Activated gamma-delta T cell treated with Interleukin-2 at 50 U/mL for 16 hours (primary cell): ENCODE results near the gene LTBR.

ENCODE experiments used
- DNase-seq: peaks from one replicate; pipeline ENCODE4 v3.0.0-alpha.2; 2020

The LTBR gene

DNA sequence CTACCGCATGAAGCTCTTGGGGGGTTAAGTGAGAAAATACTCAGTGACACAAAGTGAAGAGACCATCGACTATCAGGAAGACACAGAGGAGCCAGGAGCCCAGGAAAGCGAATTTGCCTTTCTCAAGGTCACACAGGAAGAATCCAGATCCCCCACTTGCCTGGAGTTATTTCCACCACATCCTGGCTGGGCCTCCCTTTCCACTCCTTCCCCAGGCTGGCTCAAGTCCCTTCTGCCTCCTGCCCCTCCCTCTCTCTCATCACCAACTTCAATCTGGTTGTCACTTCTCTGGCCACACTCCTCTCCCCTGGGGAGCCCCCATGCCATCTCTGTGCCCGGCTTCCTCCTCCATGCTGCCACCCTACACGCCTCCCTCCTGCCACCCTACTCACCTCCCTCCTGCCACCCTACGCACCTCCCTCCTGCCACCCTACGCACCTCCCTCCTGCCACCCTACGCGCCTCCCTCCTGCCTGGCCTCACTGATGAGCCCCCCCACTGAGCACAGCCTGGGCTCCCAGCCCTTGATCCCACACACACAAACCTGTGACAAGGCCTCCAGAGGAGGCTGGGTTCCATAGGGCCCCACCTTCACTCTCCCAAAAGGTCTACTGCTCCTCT lies 14.9 kb upstream of the LTBR start:
- DNase-seq: no peak

- no peak for DNase-seq
These were observed 13.9 kb upstream of the LTBR start for GRCh38 chr12:6369916-6370575.

GRCh38 chr12:6370576-6370935 lies 13.4 kb upstream of the LTBR start:
- no peak for DNase-seq

- no peak for DNase-seq
These were observed 12.8 kb upstream of the LTBR start for GRCh38 chr12:6370994-6371754.

GRCh38 chr12:6372403-6373003 lies 11.5 kb upstream of the LTBR start:
- no peak for DNase-seq

DNA sequence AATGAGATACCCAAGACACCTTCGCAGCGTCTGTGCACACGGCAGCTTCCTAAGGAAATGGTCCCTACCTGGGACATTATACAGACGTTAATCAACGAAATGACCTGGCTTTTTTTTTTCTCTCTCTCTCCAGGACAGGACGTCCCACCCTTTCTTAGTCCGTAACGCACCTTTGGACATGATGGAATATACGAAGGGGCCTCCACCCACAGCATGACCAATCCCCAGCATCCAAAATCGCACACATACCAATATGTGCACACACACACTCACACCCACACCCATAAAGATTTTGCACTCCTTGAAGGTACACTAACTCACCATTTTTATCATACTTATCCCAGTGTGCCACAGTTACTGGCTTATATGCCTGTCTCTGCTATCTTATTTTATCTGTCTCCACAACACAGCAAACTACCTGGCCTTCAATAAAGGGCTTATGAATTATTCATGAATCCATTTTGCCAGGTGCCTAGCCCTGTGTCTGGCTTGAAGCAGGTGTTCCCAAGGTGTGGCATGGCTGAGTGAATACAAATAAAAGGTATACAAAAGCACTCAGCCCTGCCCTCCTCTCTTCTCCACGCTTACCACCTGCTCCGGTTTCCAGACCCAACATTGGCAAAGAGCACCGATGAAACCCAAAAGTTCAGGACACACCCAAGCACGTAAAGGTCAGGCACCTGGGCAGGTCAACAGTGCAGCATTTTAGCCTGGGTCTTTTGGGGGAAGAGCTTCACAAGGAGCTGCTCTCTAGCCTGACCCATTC lies 10.8 kb upstream of the LTBR start:
- no peak for DNase-seq

DNA sequence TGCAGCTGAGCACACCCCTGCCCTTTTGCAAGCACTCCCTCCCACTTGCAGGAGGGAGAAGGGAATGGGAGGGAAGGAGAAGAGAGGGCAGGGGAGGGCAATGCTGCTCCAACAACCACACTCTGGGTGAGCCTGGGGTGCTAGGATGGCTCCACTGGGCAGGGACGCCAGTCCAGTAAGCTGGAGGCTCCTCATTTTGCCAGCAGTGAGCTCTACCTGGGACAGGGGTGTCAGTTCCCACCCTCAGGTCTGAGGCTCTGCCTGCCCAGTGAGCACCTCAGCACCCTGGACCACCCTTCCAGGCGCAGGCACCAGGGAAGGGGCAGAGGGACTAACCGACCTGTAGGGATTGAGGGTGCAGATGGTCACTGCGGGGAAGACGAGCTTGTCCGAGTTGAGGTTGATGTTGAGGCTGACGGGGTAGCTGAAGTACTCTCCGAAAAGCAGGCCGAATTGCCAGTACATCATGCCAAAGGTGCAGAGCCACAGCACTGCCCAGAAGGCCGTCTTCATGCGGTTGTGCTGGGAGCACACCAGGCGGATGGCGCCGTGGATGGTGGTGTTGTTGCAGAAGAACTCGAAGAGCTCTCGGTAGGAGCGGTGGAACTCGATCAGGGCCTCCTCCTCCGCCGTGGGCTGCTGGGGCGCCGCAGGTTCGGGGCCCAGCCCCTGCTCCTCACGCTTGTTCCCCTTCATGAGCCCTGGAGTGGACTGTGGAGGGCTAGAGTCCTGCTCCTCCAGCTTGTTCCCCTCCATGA lies 9.8 kb upstream of the LTBR start:
- DNase-seq: no peak

- no peak for DNase-seq
These were observed 9.2 kb upstream of the LTBR start for GRCh38 chr12:6374786-6375160.

DNA sequence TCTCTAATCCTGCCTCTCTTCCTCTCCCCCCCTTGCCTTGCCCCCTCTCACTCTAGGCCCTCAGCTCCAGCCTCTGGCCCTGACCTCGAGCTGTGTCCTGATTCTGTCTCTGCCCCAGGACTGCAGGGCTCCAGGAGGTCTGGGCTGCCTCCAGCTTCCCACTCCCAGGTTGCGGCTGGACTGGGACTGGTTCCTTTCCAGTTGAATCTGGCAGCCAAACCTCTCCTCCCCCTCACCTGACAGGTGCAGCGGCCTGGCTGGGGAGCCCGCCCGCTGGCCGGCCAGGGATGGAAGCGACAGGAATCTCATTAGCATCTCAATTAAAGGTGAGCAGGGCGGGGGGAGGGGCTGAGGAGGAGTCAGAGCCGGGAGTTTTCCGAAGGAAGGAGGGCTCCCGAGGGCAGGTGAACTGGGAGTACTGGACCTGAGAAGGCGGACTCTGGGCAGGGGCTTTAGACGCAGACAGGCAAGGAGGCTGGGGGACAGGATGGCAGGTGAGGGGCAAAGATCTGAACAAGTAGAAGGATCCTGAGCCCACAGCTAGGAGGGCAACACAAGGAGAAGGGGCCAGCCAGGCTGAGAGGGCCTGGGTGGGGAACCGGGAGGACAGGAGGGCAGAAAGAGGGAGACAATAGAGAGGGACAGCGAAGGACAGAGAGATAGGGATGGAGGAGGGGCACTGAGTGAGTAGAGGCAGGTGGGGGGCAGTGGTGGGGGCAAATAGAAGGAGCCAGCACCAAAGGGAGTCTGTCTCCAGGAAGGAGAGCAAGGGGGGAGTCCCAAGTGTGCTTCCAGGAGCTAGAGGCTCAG lies 8.5 kb upstream of the LTBR start, which contains the start of gene SCNN1A:
Gene SCNN1A, minus strand, starts transcription at position 295 of the 810 bp plus-strand sequence. CDS start 780 bp downstream, outside the sequence.
- no peak for DNase-seq

GRCh38 chr12:6376079-6376869 lies 7.7 kb upstream of the LTBR start:
- DNase-seq: no peak

- DNase-seq: no peak
These were observed 6.9 kb upstream of the LTBR start for GRCh38 chr12:6376870-6377666.

GRCh38 chr12:6377667-6377994 lies 6.3 kb upstream of the LTBR start:
- DNase-seq: no peak

DNA sequence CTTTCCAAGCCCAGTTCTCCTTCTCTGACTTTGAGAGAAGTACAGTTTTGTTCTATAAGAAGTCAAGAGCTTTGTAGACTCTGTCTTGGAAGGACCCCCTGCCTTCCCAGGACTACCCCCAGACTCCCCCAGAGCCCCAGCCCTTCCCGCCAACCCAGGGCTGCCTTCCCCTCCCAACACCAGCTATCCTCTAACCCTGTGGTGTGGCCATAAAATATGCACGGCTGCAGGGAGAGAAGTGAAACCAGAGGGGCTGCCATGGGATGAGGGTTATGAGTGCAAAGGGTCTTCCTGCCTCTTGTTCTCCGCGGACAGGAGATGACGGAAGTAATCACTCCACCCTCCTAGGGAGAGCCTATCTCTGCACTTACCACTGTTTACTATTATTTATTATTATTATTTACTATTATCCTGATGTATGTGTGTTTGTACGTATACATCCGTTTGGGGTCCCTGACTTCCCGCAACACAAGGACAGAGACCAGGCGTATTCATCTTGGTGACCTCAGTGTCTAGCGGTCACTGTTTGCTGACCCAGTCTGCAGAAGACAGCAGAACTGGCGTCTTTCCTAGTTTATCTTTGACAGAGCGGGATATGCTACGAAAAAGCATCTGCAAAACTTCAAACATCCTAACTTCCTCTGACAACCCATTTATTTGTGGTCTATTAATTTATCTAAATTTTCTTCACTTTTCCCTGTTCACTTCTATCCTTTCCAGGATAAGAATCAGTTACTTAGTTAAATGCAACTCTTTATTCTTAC lies 5.1 kb upstream of the LTBR start:
- no peak for DNase-seq

DNA sequence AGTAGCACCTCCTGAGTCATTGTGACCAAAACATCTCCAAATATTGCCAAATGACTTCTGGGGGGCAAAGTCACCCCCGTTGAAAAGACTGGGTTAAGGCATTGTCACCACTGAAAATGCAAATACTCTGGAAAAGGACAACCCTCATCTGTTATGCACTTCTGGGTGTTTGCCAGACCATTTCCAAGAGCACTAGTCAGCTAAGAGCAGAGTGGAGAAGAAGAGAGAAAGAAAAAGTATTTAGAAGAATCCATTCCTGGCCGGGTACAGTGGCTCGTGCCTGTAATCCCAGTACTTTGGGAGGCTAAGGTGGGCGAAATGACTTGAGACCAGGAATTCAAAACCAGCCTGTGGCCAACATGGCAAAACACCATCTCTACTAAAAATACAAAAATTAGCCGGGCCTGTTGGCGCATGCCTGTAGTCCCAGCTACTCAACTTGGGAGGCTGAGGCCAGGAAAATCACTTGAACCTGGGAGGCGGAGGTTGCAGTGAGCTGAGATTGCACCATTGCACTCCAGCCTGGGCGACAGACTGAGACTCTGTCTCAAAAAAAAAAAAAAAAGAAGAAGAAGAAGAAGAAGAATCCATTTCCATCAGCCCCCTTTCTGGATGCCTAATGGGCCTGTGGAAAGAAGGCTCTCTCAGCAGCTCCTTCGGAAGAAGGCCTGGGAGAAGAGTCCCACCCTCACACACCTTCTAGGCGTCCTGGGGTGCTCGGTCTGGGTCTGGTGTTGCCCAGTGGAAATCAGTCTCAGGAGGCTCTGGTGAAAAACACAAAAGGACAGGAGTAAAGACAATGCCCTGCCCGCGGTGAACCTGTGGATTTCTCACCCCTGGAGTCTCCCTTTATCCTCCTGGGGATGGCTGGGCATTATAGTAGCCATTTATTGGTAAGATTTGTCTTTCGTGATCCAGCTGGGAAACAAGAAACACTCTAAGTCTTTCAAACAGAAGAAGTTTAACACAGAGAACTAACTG lies 3.5 kb upstream of the LTBR start:
- DNase-seq: no peak

DNA sequence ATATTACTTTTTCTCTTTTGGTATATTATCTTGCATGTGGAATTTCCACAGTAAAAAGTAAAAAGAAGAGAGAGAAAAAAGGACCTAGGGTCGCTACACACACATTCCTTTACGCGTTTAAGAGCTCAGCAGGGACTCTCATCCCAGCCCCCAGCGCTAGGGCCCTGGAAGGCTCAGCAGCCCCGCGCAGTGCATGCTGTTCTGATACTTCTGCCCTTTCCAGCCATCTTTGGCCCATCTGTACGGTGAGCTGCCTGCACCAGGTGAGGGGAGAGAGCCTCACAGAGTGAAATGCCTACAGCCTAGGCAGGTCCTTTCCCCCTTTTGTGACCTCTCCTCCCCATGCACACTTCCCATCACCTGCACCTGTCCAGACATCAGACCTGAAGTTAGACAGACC lies 1.6 kb upstream of the LTBR start:
- no peak for DNase-seq

GRCh38 chr12:6382982-6383381 lies 980 bp upstream of the LTBR start:
- DNase-seq: no peak
